Gastroesophageal sphincter (tissue), 4 donors: Measurements from ENCODE around the gene CLDND1. TPM values are rescaled to one million over a fixed set of nuclear protein-coding genes. Genes with fewer than 3 reads are reported as not detected.

Experiments
- ATAC-seq: fragments of 150-250 bp; one replicate; pipeline ENCODE4 v1.9.1; 2016; ENCODE audit warnings: mild to moderate bottlenecking, moderate library complexity
- H3K27ac ChIP-seq, 4 donors: fragments of 200-600 bp; sonication (generic) in 3 of 4; 1 replicate in 3 of 4; 2 replicates in 1 of 4; pipeline ENCODE4 v1.5.1; 2016 to 2019
- H3K27me3 ChIP-seq: fragments of 200-600 bp; sonication (generic); one replicate; pipeline ENCODE4 v1.5.1; 2019
- H3K36me3 ChIP-seq, 2 donors: fragments of 200-600 bp; sonication (generic); one replicate each; pipeline ENCODE4 v1.5.1; 2019; ENCODE audit warnings: control low read depth in 1 of 2
- H3K4me1 ChIP-seq, 3 donors: fragments of 200-600 bp; sonication (generic); 1 replicate in 2 of 3; 2 replicates in 1 of 3; pipeline ENCODE4 v1.5.1; 2016 to 2019; ENCODE audit warnings: control low read depth in 2 of 3
- H3K4me3 ChIP-seq, 2 donors: fragments of 200-600 bp; sonication (generic); one replicate each; pipeline ENCODE4 v1.5.1; 2019; ENCODE audit warnings: mild to moderate bottlenecking in 1 of 2, moderate library complexity in 1 of 2
- H3K9me3 ChIP-seq, 3 donors: fragments of 200-600 bp; sonication (generic); one replicate each; pipeline ENCODE4 v1.5.1; 2017 to 2019; ENCODE audit warnings: control low read depth in 2 of 3
- CTCF ChIP-seq, 4 experiments: fragments of 200-600 bp in 2 of 4; fragments of 450-650 bp in 2 of 4; sonication (generic) in 1 of 4; IDR thresholded peaks; one replicate each; pipeline ENCODE4 v1.5.1; 2017 to 2019; ENCODE audit warnings: antibody characterized with exemption in 4 of 4, mild to moderate bottlenecking in 2 of 4, moderate library complexity in 2 of 4
- EP300 ChIP-seq: sonication (generic); formaldehyde crosslinking; IDR thresholded peaks from one replicate; pipeline ENCODE4 v1.6.1; 2017; ENCODE audit warnings: antibody characterized with exemption, mild to moderate bottlenecking
- POLR2A ChIP-seq, 2 donors: fragments of 450-650 bp; IDR thresholded peaks; one replicate each; pipeline ENCODE4 v1.6.1; 2017; ENCODE audit warnings: antibody characterized with exemption in 2 of 2, mild to moderate bottlenecking in 2 of 2, moderate library complexity in 1 of 2
- POLR2AphosphoS5 ChIP-seq: sonication (generic); formaldehyde crosslinking; IDR thresholded peaks from one replicate; pipeline ENCODE4 v1.6.1; 2017; ENCODE audit warnings: antibody characterized with exemption
- WGBS, 2 donors: methylation state at CpG; one replicate each; pipeline ENCODE4 v1.1.5; 2018; ENCODE audit warnings: low coverage in 1 of 2; 5-methylcytosine and 5-hydroxymethylcytosine counted together
- total RNA-seq, 4 donors: library from RNA; depleted of rRNA; stranded (reverse); fragments of >200 nt; gene quantifications; one replicate each; pipeline ENCODE4 v1.1.0, GENCODE V29; 2016

Gene CLDND1
- total RNA-seq, 4 donors from 2014 or later: 117 to 228 (median 183) TPM

GRCh38 chr3:98504539-98504938 is 18.2 kb downstream of the CLDND1 start:
- H3K36me3 ChIP-seq: peaks cover 0 to 12% of the 10 kb centered on the region in 2 donors
- H3K4me1 ChIP-seq: no peaks in the 10 kb centered on the region
- WGBS, 2 donors: 48 to 65% methylated on average over 4 of the region's 4 CpGs
- no peak for ATAC-seq
- H3K27ac ChIP-seq: no peak overlapping the region
- no peak overlapping the region for H3K4me3 ChIP-seq
- no peaks in the 10 kb centered on the region for H3K9me3 ChIP-seq
- TF ChIP-seq POLR2A (IDR thresholded peaks at IDR 0.05) (no peak), CTCF (IDR thresholded peaks at IDR 0.05) (no peak), EP300 (no peak), POLR2AphosphoS5 (no peak)
- no peaks in the 10 kb centered on the region for H3K27me3 ChIP-seq

GRCh38 chr3:98501863-98502576 is 20.7 kb downstream of the CLDND1 start:
- Histone ChIP-seq H3K9me3 (no peaks in the 10 kb centered on the region), H3K4me1 (no peaks in the 10 kb centered on the region), H3K36me3 (peaks cover 0 to 6% of the 10 kb centered on the region in 2 donors), H3K4me3 (no peak overlapping the region), H3K27ac (no peak overlapping the region), H3K27me3 (no peaks in the 10 kb centered on the region)
- no peak for ATAC-seq
- WGBS, 2 donors: 89 to 94% methylated on average over 5 of the region's 5 CpGs
- TF ChIP-seq POLR2A (IDR thresholded peaks at IDR 0.05) (no peak), EP300 (no peak), CTCF (IDR thresholded peaks at IDR 0.05) (no peak), POLR2AphosphoS5 (no peak)

- H3K27ac ChIP-seq: no peak overlapping the region
- TF ChIP-seq POLR2AphosphoS5: no peak
- TF ChIP-seq POLR2A (IDR thresholded peaks at IDR 0.05): no peak
- TF ChIP-seq EP300: no peak
- no peak for TF ChIP-seq CTCF (IDR thresholded peaks at IDR 0.05)
- no peaks in the 10 kb centered on the region for H3K4me1 ChIP-seq
- no peak for ATAC-seq
- H3K27me3 ChIP-seq: no peaks in the 10 kb centered on the region
- H3K9me3 ChIP-seq: no peaks in the 10 kb centered on the region
- 58 to 89% methylated on average over 4 of the region's 4 CpGs for WGBS, 2 donors
- H3K4me3 ChIP-seq: no peak overlapping the region
- H3K36me3 ChIP-seq: peaks cover 0 to under 1% of the 10 kb centered on the region in 2 donors
These were observed 21.4 kb downstream of the CLDND1 start for GRCh38 chr3:98501270-98501669.

- no peaks in the 10 kb centered on the region for H3K4me1 ChIP-seq
- no peak overlapping the region for H3K4me3 ChIP-seq
- WGBS, 2 donors: 62 to 66% methylated on average over 4 of the region's 4 CpGs
- H3K27me3 ChIP-seq: no peaks in the 10 kb centered on the region
- H3K36me3 ChIP-seq: no peaks in the 10 kb centered on the region
- no peak overlapping the region for H3K27ac ChIP-seq
- no peaks in the 10 kb centered on the region for H3K9me3 ChIP-seq
- no peak for ATAC-seq
- TF ChIP-seq POLR2A (IDR thresholded peaks at IDR 0.05) (no peak), CTCF (IDR thresholded peaks at IDR 0.05) (no peak), EP300 (no peak), POLR2AphosphoS5 (no peak)
These were observed 22.7 kb downstream of the CLDND1 start for GRCh38 chr3:98500019-98500418.

GRCh38 chr3:98497381-98497780 is 25.3 kb downstream of the CLDND1 start, which contains the start of gene OR5K2:
TSS of gene OR5K2 (plus strand) at chr3:98497681. CDS start at chr3:98497681, 0 bp downstream.
- ATAC-seq: no peak
- WGBS, 2 donors: 86 to 89% methylated on average over 2 of the region's 2 CpGs
- TF ChIP-seq POLR2AphosphoS5: no peak
- TF ChIP-seq CTCF (IDR thresholded peaks at IDR 0.05): no peak
- no peak for TF ChIP-seq EP300

More at GRCh38 chr3:98497381-98497780, 25.3 kb downstream of the CLDND1 start, which contains the start of gene OR5K2:
- Histone ChIP-seq H3K9me3 (no peaks in the 10 kb centered on the region), H3K27me3 (no peaks in the 10 kb centered on the region), H3K4me1 (no peaks in the 10 kb centered on the region), H3K36me3 (no peaks in the 10 kb centered on the region), H3K27ac (no peak within 1 kb of the TSS), H3K4me3 (no peak within 1 kb of the TSS)
